Osteocyte (in vitro differentiated cells): ENCODE measurements around the gene MTMR8. TPM values are rescaled to one million over a fixed set of nuclear protein-coding genes. Genes with fewer than 3 reads are reported as not detected.

Experiments used
- DNase-seq: peaks from one replicate; pipeline ENCODE4 v3.0.0; 2021; ENCODE audit warnings: mixed read lengths; ENCODE audit not compliant: unreplicated experiment; ENCODE audit errors: extremely low spot score
- H3K27ac Mint-ChIP-seq: one replicate; pipeline ENCODE4 v1.8.0; 2021; ENCODE audit warnings: mild to moderate bottlenecking, mixed read lengths; ENCODE audit not compliant: unreplicated experiment
- H3K27me3 Mint-ChIP-seq: one replicate; pipeline ENCODE4 v1.8.0; 2021; ENCODE audit warnings: mixed read lengths; ENCODE audit not compliant: unreplicated experiment
- H3K36me3 Mint-ChIP-seq: one replicate; pipeline ENCODE4 v1.8.0; 2021; ENCODE audit warnings: mixed read lengths; ENCODE audit not compliant: unreplicated experiment
- H3K4me1 Mint-ChIP-seq: one replicate; pipeline ENCODE4 v1.8.0; 2021; ENCODE audit warnings: mixed read lengths; ENCODE audit not compliant: unreplicated experiment
- H3K4me3 Mint-ChIP-seq: one replicate; pipeline ENCODE4 v1.8.0; 2021; ENCODE audit warnings: mild to moderate bottlenecking, moderate library complexity, mixed read lengths; ENCODE audit not compliant: unreplicated experiment
- H3K9me3 Mint-ChIP-seq: one replicate; pipeline ENCODE4 v1.8.0; 2021; ENCODE audit warnings: mixed read lengths; ENCODE audit not compliant: unreplicated experiment
- total RNA-seq: library from RNA; stranded (reverse); gene quantifications from 2 replicates; pipeline ENCODE4 v1.2.1, GENCODE V29; 2021
- TF ChIP-seq, protein P1 (sequence below): fragments of 200-600 bp; sonication (generic); IDR thresholded peaks from 2 replicates; pipeline ENCODE4 v1.5.0; 2021; ENCODE audit warnings: antibody characterized with exemption, mild to moderate bottlenecking, moderate library complexity

Gene MTMR8
- total RNA-seq, 1 donor from 2014 or later: 1.4 TPM

DNA sequence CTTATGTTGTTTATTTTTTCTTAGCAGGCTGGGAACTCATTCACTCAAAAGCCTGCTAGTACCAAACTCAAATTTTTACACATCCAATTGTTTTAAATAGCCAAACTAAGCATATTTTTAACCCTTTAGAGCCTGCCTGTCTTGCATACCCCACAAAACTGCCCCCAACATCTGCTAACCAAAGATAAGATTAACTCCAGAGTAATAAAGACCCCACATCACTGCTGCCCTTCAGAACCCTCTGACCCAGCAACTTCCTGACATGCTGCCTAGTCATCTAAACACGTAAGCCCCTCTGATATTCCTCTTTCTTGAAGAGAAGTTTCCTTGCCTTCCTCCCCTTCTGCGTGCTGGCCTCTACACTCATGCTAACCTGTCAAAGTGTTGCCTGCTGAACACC is 104.1 kb downstream of the MTMR8 start:
- TF ChIP-seq, protein P1, sequence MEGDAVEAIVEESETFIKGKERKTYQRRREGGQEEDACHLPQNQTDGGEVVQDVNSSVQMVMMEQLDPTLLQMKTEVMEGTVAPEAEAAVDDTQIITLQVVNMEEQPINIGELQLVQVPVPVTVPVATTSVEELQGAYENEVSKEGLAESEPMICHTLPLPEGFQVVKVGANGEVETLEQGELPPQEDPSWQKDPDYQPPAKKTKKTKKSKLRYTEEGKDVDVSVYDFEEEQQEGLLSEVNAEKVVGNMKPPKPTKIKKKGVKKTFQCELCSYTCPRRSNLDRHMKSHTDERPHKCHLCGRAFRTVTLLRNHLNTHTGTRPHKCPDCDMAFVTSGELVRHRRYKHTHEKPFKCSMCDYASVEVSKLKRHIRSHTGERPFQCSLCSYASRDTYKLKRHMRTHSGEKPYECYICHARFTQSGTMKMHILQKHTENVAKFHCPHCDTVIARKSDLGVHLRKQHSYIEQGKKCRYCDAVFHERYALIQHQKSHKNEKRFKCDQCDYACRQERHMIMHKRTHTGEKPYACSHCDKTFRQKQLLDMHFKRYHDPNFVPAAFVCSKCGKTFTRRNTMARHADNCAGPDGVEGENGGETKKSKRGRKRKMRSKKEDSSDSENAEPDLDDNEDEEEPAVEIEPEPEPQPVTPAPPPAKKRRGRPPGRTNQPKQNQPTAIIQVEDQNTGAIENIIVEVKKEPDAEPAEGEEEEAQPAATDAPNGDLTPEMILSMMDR: no peak
- no peak overlapping the region for H3K4me3 Mint-ChIP-seq
- H3K9me3 Mint-ChIP-seq: peaks cover 44% of the 10 kb centered on the region
- no peaks in the 10 kb centered on the region for H3K27me3 Mint-ChIP-seq
- H3K27ac Mint-ChIP-seq: no peak overlapping the region
- H3K4me1 Mint-ChIP-seq: no peaks in the 10 kb centered on the region
- DNase-seq: no peak
- no peaks in the 10 kb centered on the region for H3K36me3 Mint-ChIP-seq

DNA sequence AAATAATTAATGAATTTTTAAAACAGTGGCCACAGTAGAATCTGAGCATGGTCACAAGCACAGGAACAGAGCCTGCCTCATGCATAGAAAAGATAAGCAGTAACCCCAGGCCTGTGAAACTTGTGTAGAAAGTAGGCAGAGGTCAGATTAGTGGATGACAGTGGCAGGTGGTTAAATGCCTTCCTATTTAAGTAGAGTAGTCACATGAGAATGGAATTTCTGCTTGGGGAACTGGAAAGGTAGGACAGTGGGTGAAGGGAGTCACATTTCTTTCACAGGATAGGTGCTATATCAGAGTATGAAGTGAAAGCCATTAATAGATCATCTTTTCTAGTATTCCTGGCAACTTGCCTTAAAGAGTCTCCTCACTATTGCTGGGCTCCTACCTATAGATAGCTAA is 130.0 kb downstream of the MTMR8 start:
- no peak overlapping the region for H3K27ac Mint-ChIP-seq
- peaks cover 7% of the 10 kb centered on the region for H3K9me3 Mint-ChIP-seq
- H3K4me3 Mint-ChIP-seq: no peak overlapping the region
- no peaks in the 10 kb centered on the region for H3K36me3 Mint-ChIP-seq
- H3K4me1 Mint-ChIP-seq: no peaks in the 10 kb centered on the region
- TF ChIP-seq, protein P1: no peak
- DNase-seq: no peak
- H3K27me3 Mint-ChIP-seq: no peaks in the 10 kb centered on the region

DNA sequence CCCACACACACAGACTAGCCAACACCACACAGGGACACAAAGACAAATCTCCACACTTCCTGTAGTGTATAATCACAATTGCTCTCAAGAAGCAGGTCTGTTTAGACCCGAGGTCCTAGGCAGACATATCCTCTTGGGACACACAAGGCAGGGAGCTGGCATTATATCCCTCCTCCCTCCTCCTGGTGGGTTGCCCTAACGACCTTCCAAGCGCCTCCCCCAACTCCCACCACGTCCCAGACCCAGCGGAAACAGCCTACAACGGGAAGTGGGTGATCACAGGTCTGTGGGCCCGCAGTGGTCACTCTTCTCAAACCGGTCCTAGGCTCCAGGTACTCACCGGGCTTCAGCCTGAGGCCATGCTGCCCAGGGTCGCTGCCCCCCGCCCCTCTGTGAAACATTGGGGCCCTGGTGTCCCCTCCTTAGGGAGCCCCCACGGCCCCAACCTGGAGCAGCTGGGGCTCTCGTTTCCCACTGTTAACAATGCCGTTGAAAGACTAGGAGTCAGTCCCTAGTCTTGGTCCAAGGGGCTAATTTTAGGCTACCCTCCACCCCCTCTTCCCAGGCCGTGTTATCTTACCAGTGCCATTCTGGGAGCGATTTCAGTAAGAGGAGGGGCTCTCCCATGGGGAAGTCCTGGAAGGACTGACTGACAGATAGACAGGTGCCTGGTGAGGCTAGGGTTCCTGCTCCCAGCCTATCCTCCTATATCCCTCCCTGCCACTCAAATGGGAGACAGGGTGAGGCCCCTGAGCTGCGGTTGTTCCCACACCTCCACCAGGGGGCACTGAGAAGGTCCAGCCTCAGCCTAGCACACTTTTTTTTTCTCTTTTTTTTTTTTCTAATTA is 164.9 kb downstream of the MTMR8 start, which contains the start of gene ASB12:
ASB12 (minus strand) TSS at position 485 of the 848 bp plus-strand sequence. CDS start 4,957 bp downstream, outside the sequence.
- DNase-seq: no peak
- Mint-ChIP-seq H3K4me3 (no peak within 1 kb of the TSS), H3K27me3 (no peaks in the 10 kb centered on the region), H3K27ac (no peak within 1 kb of the TSS), H3K9me3 (peaks cover 12% of the 10 kb centered on the region), H3K36me3 (no peaks in the 10 kb centered on the region), H3K4me1 (no peaks in the 10 kb centered on the region)
- TF ChIP-seq, protein P1: no peak

DNA sequence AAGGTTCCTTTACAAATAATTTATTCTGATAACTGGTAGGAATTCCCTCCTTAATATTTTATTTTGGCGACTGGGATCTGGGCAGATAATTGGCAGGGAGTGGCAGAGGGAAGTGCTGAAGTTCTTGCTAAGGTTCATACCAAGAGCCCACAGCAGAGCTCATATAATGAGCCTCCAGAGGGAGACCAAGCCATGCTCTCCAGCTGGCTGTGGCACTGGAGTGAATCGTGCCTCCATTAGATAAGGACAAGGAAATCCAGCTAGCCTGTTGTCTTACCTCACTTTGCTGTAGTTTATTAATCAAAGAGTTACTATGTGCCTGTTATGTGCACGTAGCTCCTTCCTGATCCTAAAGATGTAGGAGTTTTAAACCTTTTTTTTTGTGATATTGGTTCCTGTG is 166.1 kb downstream of the MTMR8 start:
- no peak for DNase-seq
- TF ChIP-seq, protein P1: no peak
- H3K4me3 Mint-ChIP-seq: no peak overlapping the region
- peaks cover 12% of the 10 kb centered on the region for H3K9me3 Mint-ChIP-seq
- no peaks in the 10 kb centered on the region for H3K36me3 Mint-ChIP-seq
- no peaks in the 10 kb centered on the region for H3K27me3 Mint-ChIP-seq
- no peak overlapping the region for H3K27ac Mint-ChIP-seq
- H3K4me1 Mint-ChIP-seq: no peaks in the 10 kb centered on the region

Other genes with a start within 250 kb of the MTMR8 start
- gene AMER1, start 189.7 kb downstream of the MTMR8 start, total RNA-seq: 4.8 and 5.0 TPM in 2 replicates
- not detected in 2 replicates for gene ASB12, start 164.8 kb downstream of the MTMR8 start, total RNA-seq